Glomerular endothelial cell (primary cell): Measurements from ENCODE around the gene GZMB. TPM values are rescaled to one million over a fixed set of nuclear protein-coding genes. Genes with fewer than 3 reads are reported as not detected.
"Not testable (repeated sequence)": the region's sequence is repeated elsewhere in the genome, so short reads cannot be mapped to it uniquely, and the experiment has no call there.

Source experiments
- DNase-seq: peaks from one replicate; pipeline ENCODE4 v3.0.0-alpha.2; 2011; ENCODE audit warnings: low read depth, low spot score; ENCODE audit errors: extremely low read depth
- total RNA-seq: library from RNA; depleted of rRNA; stranded (reverse); fragments of >200 nt; gene quantifications from 2 replicates; pipeline ENCODE4 v1.2.3, GENCODE V29; 2015

Gene GZMB
- total RNA-seq, 1 donor from 2014 or later, result not detected

DNA sequence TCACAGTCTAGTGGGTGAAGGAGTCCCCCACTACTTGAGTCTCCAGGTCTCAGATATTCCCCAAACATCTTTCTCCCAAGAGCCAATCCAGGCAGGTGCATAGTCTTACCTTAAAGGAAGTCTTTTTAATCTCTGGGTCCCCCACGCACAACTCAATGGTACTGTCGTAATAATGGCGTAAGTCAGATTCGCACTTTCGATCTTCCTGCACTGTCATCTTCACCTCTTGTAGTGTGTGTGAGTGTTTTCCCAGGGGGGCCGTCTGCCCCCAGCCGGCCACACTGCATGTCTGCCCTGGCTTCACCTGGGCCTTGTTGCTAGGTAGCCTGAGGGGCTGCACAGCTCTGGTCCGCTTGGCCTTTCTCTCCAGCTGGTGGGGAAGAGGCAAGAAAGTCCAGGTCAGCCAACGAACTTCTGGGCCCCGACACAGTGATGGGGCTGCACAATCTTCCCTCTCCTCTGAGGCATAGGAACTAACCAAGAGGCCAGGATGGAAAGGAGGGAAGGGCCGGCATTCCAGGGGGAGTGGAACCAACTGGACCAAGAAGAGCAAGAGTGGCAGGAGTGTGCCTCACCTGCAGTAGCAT is 2.1 kb downstream of the GZMB start:
- DNase-seq, result no peak

DNA sequence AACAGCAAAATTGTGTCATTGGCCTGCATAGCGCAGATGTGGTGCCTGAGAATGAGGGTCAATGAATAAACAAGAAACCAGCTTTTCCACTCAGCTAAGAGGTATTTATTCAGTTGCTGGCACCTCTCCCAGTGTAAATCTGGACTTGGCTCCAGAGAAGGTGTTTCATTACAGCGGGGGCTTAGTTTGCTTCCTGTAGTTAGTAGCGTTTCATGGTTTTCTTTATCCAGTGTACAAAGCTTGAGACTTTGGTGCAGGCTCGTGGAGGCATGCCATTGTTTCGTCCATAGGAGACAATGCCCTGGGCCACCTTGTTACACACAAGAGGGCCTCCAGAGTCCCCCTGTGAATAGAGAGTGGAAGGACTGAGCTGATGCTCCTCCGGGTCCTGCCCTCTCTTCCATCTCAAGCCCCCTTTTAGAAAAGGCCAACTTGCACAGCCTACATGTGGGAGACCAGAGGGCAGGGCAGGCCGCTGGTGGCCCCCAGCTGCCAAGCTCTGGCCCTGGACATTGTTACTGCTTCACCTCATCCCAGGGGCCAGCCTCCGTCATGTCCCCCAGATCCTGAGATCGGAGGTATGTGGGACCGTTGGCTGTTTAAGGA is 3.0 kb downstream of the GZMB start:
- no peak for DNase-seq

GRCh38 chr14:24630087-24630871 is 3.7 kb downstream of the GZMB start:
- DNase-seq, result no peak

GRCh38 chr14:24629521-24629920 is 4.5 kb downstream of the GZMB start:
- DNase-seq, result no peak

GRCh38 chr14:24613747-24614146 is 20.2 kb downstream of the GZMB start:
- DNase-seq, result no peak

DNA sequence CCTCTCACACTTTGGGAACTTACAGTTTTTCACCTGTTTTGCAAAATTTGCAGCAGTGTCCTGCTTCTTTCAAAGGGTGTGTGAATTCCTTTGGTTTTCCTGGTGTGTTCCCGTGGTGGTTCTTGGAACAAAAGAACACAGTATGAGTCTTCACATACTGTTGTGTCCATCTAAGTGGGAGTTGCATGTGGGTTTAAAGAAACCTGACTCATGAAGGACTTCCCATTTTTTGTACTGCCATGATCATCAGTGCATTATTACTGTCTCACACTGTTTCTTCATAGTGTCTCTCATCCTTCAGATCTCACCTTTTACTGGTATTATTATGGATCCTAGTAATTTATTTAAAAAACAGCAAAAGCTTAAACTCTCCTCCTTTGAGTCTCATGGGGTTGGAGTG is 20.7 kb downstream of the GZMB start:
- DNase-seq, result no peak

GRCh38 chr14:24612196-24612595 is 21.8 kb downstream of the GZMB start:
- DNase-seq, result no peak

- DNase-seq, result no peak
Measured at GRCh38 chr14:24609655-24610344, 24.2 kb downstream of the GZMB start, which contains the start of gene GZMH. GZMH (minus strand) TSS chr14:24609685; CDS start chr14:24609613, 72 bp downstream.

- DNase-seq, result no peak
Measured at GRCh38 chr14:24607635-24608514, 26.1 kb downstream of the GZMB start.

- DNase-seq, result no peak
Measured at GRCh38 chr14:24607081-24607480, 26.9 kb downstream of the GZMB start.

GRCh38 chr14:24606297-24606696 is 27.7 kb downstream of the GZMB start:
- DNase-seq, result no peak

- DNase-seq, result no peak
Measured at GRCh38 chr14:24605435-24606190, 28.4 kb downstream of the GZMB start.

- no peak for DNase-seq
Measured at GRCh38 chr14:24597403-24597802, 36.6 kb downstream of the GZMB start.

DNA sequence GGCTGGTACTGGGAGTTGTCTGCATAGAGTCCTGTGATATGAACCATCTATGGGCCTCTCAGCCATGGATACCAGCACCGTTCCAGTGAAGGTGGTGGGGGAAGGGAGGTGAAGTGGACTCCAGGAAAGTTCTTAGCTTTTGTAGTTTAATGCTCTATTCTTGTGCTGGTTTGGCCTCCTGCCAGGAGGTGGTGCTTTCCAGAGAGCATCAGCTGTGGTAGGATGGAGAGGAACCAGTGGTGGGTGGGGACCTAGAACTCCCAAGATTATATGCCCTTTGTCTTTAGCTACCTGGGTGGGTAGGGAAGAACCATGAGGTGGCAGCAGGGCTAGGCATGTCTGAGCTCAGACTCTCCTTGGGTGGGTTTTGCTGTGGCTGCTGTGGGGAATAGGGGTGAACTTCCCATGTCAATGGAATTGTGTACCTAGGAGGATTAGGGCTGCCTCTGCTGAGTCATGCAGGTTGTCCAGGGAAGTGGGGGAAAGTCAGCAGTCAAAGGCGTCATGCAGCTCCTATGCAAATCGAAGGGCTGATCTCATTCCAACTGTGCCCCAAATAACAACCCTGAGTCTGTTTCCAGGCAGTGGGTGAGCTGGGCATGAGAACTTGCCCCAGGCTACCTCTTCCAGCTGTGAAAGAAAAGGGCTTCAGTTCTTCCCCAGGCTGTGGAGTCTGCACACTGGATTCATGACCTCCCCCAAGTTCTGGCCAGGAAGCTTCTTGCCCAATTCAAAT is 38.7 kb downstream of the GZMB start:
- DNase-seq, result no peak

DNA sequence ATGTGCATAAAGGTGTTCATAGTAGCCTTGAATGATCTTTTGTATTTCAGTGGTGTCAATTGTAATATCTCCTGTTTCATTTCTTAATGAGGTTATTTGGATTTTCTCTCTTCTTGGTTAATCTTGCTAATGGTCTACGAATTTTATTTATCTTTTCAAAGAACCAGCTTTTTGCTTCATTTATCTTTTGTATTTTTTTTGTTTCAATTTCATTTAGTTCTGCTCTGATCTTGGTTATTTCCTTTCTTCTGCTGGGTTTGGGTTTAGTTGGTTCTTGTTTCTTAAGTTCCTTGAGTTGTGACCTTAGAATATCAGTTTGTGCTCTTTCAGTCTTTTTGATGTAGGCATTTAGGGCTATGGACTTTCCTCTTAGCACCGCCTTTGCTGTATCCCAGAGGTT is 43.0 kb downstream of the GZMB start:
- DNase-seq, result not testable (repeated sequence)

- not testable (repeated sequence) for DNase-seq
Measured at GRCh38 chr14:24584402-24584801, 49.6 kb downstream of the GZMB start.
